A673 (cell line): Measurements from ENCODE around the gene TEX19. TPM values are rescaled to one million over a fixed set of nuclear protein-coding genes. Genes with fewer than 3 reads are reported as not detected.

Experiments used
- BruUV-seq: library from RNA; stranded (reverse); fragments of 400-500 nt; replicated peaks from 2 replicates; lab custom pipeline; 2021; lab: Mats Ljungman, UMichigan
- CTCF ChIA-PET: fragments of 300-600 bp; sonication (Branson Sonifier 250); formaldehyde crosslinking; loops from one replicate; lab custom pipeline; 2022; ENCODE audit warnings: antibody characterized with exemption; lab: Charles Lee
- POLR2A ChIA-PET: fragments of 300-600 bp; sonication (Branson Sonifier 250); formaldehyde crosslinking; loops from one replicate; lab custom pipeline; 2022; ENCODE audit warnings: antibody characterized with exemption; ENCODE audit not compliant: low non-redundant PET; lab: Charles Lee
- DNase-seq: peaks from one replicate; pipeline ENCODE4 v3.0.0-alpha.2; 2015; ENCODE audit warnings: low spot score
- H3K27ac ChIP-seq: fragments of 200-600 bp; sonication (generic); 2 replicates; pipeline ENCODE4 v1.5.1; 2016; ENCODE audit warnings: mixed run types, low read depth, mild to moderate bottlenecking, mixed read lengths, antibody characterized with exemption, low read length; ENCODE audit not compliant: poor library complexity, severe bottlenecking
- H3K27me3 ChIP-seq: fragments of 200-600 bp; sonication (generic); replicated peaks from 2 replicates; pipeline ENCODE4 v1.6.1; 2017; ENCODE audit warnings: mixed run types, low read depth, mild to moderate bottlenecking, mixed read lengths, antibody characterized with exemption, low read length; ENCODE audit not compliant: insufficient read depth, poor library complexity
- H3K36me3 ChIP-seq: fragments of 200-600 bp; sonication (generic); 2 replicates; pipeline ENCODE4 v1.6.1; 2016; ENCODE audit warnings: mixed run types, mild to moderate bottlenecking, mixed read lengths, antibody characterized with exemption, low read length; ENCODE audit not compliant: insufficient read depth, poor library complexity, severe bottlenecking
- H3K4me1 ChIP-seq: fragments of 200-600 bp; sonication (generic); 2 replicates; pipeline ENCODE4 v1.6.1; 2017; ENCODE audit warnings: mixed run types, mild to moderate bottlenecking, mixed read lengths, antibody characterized with exemption, low read length; ENCODE audit not compliant: insufficient read depth, poor library complexity, severe bottlenecking
- H3K4me3 ChIP-seq: fragments of 200-600 bp; sonication (generic); 2 replicates; pipeline ENCODE4 v1.5.1; 2016; ENCODE audit warnings: low read depth, mixed run types, mild to moderate bottlenecking, mixed read lengths, low read length; ENCODE audit not compliant: poor library complexity, severe bottlenecking
- H3K9me3 ChIP-seq: fragments of 200-600 bp; sonication (generic); 2 replicates; pipeline ENCODE4 v1.6.1; 2016; ENCODE audit warnings: mixed run types, low read depth, mild to moderate bottlenecking, mixed read lengths, antibody characterized with exemption, low read length; ENCODE audit not compliant: poor library complexity, severe bottlenecking
- EZH2 ChIP-seq: fragments of 200-600 bp; sonication (generic); IDR thresholded peaks from 2 replicates; pipeline ENCODE4 v1.6.1; 2017; ENCODE audit warnings: borderline replicate concordance, low read depth, mild to moderate bottlenecking, mixed read lengths, antibody characterized with exemption, low read length; ENCODE audit not compliant: poor library complexity, severe bottlenecking
- intact Hi-C: fragments of 100-400 bp; cut with micrococcal nuclease; formaldehyde crosslinking; loops from one replicate; pipeline ENCODE4 v1.10.0; 2022; ENCODE audit not compliant: unreplicated experiment
- total RNA-seq: library from RNA; stranded (reverse); gene quantifications from 2 replicates; pipeline ENCODE4 v1.2.3, GENCODE V29; 2021
- TF ChIP-seq, protein P1 (sequence below): fragments of 300-800, 200-600 bp; sonication (generic); conservative IDR thresholded peaks from 2 replicates; pipeline ENCODE4 v1.5.1; 2017; ENCODE audit warnings: low read depth, mild to moderate bottlenecking, antibody characterized with exemption, low read length, moderate library complexity, mixed read lengths

TEX19 gene
- total RNA-seq, 1 experiment from 2014 or later = 0.39 TPM

DNA sequence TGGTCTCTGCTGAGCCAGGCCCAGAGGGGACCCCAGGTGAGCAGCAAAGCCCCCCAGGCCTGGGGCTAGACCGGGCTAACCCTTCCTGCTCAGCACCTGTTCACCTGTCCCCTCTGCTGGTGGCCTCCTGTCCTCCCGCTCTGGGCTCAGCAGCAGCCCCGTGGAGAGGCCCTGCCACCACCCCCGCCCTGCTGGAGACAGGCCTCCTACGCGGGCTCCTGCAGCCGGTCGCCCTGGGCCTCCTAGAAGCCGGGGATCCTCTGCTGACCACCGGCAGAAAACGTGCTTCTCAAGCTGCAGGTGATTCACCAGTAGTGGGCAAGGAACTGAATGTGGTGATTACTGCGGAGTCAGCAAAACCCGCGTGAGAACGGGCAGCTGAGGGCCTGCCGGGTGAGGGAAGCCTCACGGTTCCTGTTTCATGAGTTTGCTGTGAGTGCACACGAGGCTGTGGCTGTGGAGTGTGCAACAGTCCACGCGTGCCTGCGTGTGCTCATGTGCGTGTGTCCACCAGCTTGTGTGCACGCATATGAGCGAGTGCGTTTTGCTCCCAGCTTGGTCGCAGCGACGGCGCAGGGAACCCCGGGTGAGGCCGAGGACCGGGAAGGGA lies 26.3 kb upstream of the TEX19 start:
- no peak overlapping the region for H3K27ac ChIP-seq
- DNase-seq = no peak
- no peak for TF ChIP-seq EZH2
- TF ChIP-seq, protein P1, sequence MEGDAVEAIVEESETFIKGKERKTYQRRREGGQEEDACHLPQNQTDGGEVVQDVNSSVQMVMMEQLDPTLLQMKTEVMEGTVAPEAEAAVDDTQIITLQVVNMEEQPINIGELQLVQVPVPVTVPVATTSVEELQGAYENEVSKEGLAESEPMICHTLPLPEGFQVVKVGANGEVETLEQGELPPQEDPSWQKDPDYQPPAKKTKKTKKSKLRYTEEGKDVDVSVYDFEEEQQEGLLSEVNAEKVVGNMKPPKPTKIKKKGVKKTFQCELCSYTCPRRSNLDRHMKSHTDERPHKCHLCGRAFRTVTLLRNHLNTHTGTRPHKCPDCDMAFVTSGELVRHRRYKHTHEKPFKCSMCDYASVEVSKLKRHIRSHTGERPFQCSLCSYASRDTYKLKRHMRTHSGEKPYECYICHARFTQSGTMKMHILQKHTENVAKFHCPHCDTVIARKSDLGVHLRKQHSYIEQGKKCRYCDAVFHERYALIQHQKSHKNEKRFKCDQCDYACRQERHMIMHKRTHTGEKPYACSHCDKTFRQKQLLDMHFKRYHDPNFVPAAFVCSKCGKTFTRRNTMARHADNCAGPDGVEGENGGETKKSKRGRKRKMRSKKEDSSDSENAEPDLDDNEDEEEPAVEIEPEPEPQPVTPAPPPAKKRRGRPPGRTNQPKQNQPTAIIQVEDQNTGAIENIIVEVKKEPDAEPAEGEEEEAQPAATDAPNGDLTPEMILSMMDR = no peak
- H3K36me3 ChIP-seq = no peaks in the 10 kb centered on the region
- no TSS peak for BruUV-seq
- ChIA-PET POLR2A (no interaction called here), CTCF (no interaction called here)
- intact Hi-C loops = no loop called here
- no peaks in the 10 kb centered on the region for H3K9me3 ChIP-seq
- peak overlapping the region; percentile 48 for H3K4me3 ChIP-seq
- H3K27me3 ChIP-seq = no peaks in the 10 kb centered on the region
- H3K4me1 ChIP-seq = peaks cover 42% of the 10 kb centered on the region

DNA sequence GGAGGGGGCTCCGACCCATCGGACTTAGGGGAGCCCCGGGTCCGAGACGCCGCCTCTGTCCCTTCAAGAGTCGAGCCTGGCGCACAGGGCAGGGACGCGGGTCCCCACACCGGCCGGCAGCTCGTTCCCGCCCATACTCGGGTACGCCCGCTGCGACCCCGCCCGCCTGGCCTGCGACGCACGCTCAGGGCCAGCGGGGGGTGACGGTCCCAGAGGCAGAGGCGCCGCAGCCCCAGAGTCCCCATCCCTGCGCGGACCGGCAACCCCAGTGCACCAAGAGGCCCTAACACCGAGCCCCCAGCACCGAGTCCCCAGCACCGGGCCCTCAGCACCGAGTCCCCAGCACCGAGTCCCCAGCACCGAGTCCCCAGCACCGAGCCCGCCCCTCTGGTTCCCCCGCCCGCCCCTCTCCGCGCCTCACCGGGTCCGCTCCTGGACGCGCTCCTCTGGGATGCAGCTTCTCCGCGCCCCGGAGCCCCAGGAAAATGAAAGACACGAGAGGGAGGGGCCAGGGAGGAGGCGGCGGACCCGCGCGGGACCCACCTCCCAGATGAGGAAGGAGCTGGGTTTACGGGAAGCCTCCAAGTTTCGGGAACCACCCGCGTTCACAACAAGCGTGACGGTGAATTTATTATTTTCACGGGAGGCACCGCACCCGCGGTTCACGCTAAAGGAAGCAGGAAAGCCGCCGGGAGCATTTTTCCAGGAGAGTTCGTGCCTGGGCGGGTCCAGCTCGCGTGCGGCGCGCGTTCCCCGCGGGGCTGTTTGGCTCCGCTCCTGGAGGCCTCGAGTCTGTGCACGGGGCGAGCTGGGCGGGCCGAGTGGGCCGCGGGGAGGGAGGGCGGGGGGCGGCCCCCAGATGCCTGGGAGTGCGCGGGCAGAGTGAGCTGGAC lies 25.5 kb upstream of the TEX19 start, which contains the start of gene SECTM1:
Gene SECTM1 (minus strand): TSS at position 488 of the 893 bp plus-strand sequence. CDS start 6,526 bp downstream, outside the sequence.
- POLR2A ChIA-PET = interaction anchor here (0.5 kb wide), 2 partner anchors 26 to 101 kb away, joined by 3 to 4 read pairs; no protein-coding TSS in a partner anchor
- BruUV-seq = no TSS peak
- DNase-seq = peak; percentile 56
- Histone ChIP-seq H3K4me3 (peak within 1 kb of the TSS; percentile 48), H3K27me3 (no peaks in the 10 kb centered on the region), H3K36me3 (no peaks in the 10 kb centered on the region), H3K4me1 (peaks cover 42% of the 10 kb centered on the region), H3K27ac (no peak within 1 kb of the TSS), H3K9me3 (no peaks in the 10 kb centered on the region)
- intact Hi-C loops = no loop called here
- TF ChIP-seq, protein P1 = no peak
- no peak for TF ChIP-seq EZH2
- CTCF ChIA-PET = interaction anchor here (0.7 kb wide), 2 partner anchors 11 to 98 kb away, joined by 4 to 6 read pairs; no protein-coding TSS in a partner anchor

DNA sequence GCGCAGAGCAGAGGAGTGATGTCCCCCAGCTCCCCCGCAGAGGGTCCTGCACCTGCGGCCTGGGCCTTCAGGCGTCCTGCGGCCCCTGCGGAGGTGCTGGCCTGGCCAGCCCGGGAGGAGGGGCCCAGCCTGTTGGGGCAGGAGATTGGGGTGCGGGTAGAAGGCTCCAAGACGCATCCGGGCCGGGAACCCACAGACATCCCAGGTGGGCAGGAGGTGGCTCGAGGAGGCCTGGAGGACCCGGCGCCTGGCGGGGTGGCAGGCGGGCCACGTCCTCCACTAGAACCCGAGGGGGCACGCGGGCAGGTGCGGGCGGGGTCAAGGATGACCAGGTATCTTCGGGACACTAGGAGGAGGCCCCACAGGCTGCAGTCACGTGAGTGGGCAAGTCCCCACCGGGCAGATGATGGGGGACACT lies 24.8 kb upstream of the TEX19 start:
- TF ChIP-seq, protein P1 = no peak
- Histone ChIP-seq H3K36me3 (no peaks in the 10 kb centered on the region), H3K27ac (no peak overlapping the region), H3K4me1 (peaks cover 47% of the 10 kb centered on the region), H3K9me3 (no peaks in the 10 kb centered on the region), H3K4me3 (peak overlapping the region; percentile 20), H3K27me3 (no peaks in the 10 kb centered on the region)
- POLR2A ChIA-PET = interaction anchor here (0.5 to 0.6 kb wide), 3 partner anchors 27 to 181 kb away, joined by 3 to 6 read pairs (median 4); no protein-coding TSS in a partner anchor
- intact Hi-C loops = no loop called here
- BruUV-seq = no TSS peak
- no peak for DNase-seq
- CTCF ChIA-PET = interaction anchor here (0.7 kb wide), 1 partner anchor 11 kb away, joined by 6 read pairs; no protein-coding TSS in a partner anchor
